ENCODE results near the gene EXOC1. TPM values are rescaled to one million over a fixed set of nuclear protein-coding genes. Genes with fewer than 3 reads are reported as not detected.

EXOC1 gene
- total RNA-seq, 1 experiment from 2014 or later: 21.2 TPM

- Histone ChIP-seq H2BK20ac (ENCODE audit: low read depth, low read length, poor library complexity, severe bottlenecking) (no peak overlapping the region), H3K56ac (ENCODE audit: insufficient read length, low read depth, low read length) (no peak overlapping the region)
These were observed 17.9 kb downstream of the EXOC1 start for GRCh38 chr4:55871299-55871800.

More at GRCh38 chr4:55871299-55871800, 17.9 kb downstream of the EXOC1 start:
- Histone ChIP-seq H3K27me3 (ENCODE audit: insufficient read depth, low read length) (no peaks in the 10 kb centered on the region), H2BK5ac (ENCODE audit: insufficient read length, low read length) (no peak overlapping the region), H3K14ac (ENCODE audit: insufficient read depth, low read length) (no peak overlapping the region), H4K5ac (ENCODE audit: insufficient read length, low read depth, low read length) (no peak overlapping the region), H3K9ac (ENCODE audit: extremely low read depth, insufficient read length, low read length) (no peak overlapping the region), H3K23ac (ENCODE audit: insufficient read length, low read depth, low read length) (no peak overlapping the region), H2BK12ac (ENCODE audit: insufficient read length, low read depth, low read length) (no peak overlapping the region), H2AK5ac (ENCODE audit: insufficient read length, low read length) (no peak overlapping the region), H3K18ac (ENCODE audit: insufficient read length, low read depth, low read length) (no peak overlapping the region), H4K91ac (ENCODE audit: insufficient read length, low read depth, low read length) (no peak overlapping the region), H2BK120ac (ENCODE audit: low read depth, low read length, poor library complexity, severe bottlenecking) (no peak overlapping the region), H3K4ac (ENCODE audit: low read depth, low read length) (no peak overlapping the region), H3K79me2 (ENCODE audit: insufficient read depth, low read length) (no peaks in the 10 kb centered on the region), H2AFZ (ENCODE audit: low read length) (no peak overlapping the region), H4K20me1 (ENCODE audit: control insufficient read depth, insufficient read depth, insufficient read length) (no peaks in the 10 kb centered on the region), H3K27ac (ENCODE audit: insufficient read length, low read depth, low read length) (no peak overlapping the region), H3K79me1 (ENCODE audit: insufficient read depth, low read depth, low read length, poor library complexity, severe bottlenecking) (no peaks in the 10 kb centered on the region), H4K8ac (replicated peaks; ENCODE audit: insufficient read length, low read depth, low read length) (no peak overlapping the region), H3K9me3 (ENCODE audit: control insufficient read depth, low read depth, low read length) (no peaks in the 10 kb centered on the region), H3K4me2 (ENCODE audit: insufficient read depth, insufficient read length, low read length) (no peak overlapping the region), H3T11ph (ENCODE audit: low read length) (no peak overlapping the region), H2BK15ac (ENCODE audit: low read depth, low read length) (no peak overlapping the region), H3K4me1 (ENCODE audit: insufficient read depth, low read length) (no peaks in the 10 kb centered on the region), H3K23me2 (ENCODE audit: insufficient read length, low read depth, low read length, poor library complexity, severe bottlenecking) (no peaks in the 10 kb centered on the region)
- Mint-ChIP-seq H3K4me3 (no peak overlapping the region), H3K27me3 (ENCODE audit: low read depth) (no peaks in the 10 kb centered on the region), H3K27ac (no peak overlapping the region; a peak in 1 of 7 replicates), H3K9me3 (no peaks in the 10 kb centered on the region), H3K36me3 (ENCODE audit: insufficient read depth in 1 of 3, low read depth in 3 of 3) (peaks cover 9 to 24% (median 20%) of the 10 kb centered on the region in 3 experiments), H3K4me1 (no peaks in the 10 kb centered on the region)
- DNase-seq: no peak
- no peak for TF ChIP-seq CTCF (conservative IDR thresholded peaks at IDR 0.05)
- WGBS (ENCODE audit: extremely low coverage, insufficient read length, low lambda C conversion rate): no CpG with 5 or more reads among the region's 5 CpGs
